Stimulated activated CD8-positive, alpha-beta memory T cell treated with anti-CD3 and anti-CD28 coated beads, Interleukin-4, amount 100 ng/mL, for 1 hour (primary cell): ENCODE measurements around the gene PIGZ.
A peak's percentile ranks its signal among the peaks of the same experiment; 100 is the strongest.

ENCODE experiments used
- DNase-seq, 2 donors: peaks; one replicate each; pipeline ENCODE4 v3.0.0-alpha.2; 2020; ENCODE audit warnings: low read depth in 2 of 2, low spot score in 1 of 2

The PIGZ gene

DNA sequence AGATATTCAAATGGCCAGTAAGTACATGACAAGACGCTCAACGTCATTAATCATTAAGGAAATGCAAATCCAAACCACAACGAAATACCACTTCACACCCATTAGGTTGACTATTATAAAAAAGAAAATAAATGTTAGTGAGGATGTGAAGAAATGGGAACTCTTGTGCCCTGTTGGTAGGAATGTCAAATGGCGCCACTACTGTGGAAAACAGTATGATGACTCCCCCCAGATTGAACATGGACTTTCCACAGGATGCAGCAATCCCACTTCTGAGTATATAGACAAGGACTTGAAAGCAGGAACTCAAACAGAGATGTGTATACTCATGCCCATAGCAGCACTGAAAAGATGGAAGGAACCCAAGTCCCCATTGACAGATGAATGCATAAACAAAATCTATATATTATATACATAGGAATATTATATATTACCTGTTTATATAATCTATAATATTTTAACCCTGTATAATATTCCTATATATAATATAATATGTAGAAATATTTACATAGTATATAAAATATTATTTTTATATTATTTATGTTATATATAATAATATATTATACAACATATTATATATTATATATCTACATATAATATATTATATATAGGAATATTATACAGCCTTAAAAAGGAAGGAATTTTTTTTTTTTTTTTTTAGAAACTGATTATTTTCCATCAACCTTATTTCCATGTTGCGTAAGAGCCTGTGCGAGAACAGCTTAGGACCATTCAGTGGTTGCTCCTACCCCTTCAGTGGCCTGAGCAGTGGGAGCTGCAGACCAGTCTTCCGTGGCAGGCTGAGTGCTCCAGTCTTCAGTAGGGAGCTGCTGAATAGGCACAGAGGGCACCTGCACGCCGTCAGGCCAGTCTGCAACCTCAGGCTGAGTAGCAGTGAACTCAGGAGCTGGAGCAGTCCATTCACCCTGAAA lies 17.6 kb upstream of the PIGZ start:
- DNase-seq, result no peak

DNA sequence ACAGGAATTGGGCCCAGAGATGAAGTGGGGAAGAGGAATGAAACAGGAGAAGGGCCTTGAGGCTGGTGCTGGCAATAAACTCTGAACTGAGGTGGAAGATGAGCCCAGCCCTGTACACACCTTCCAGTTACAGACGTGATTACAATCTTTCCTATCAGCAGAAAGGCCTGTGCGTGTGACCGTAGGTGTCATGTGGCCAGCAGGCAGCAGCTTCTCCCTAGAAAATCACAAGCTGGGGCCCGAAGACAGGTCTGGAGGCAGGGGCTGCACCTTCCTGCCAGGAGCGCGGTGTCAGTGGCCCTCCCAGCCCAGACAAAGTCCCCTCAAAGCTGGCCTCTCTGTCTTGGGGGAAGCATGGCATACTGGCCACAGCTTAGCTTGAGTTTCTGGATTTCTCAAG lies 16.7 kb upstream of the PIGZ start:
- no peak for DNase-seq

DNA sequence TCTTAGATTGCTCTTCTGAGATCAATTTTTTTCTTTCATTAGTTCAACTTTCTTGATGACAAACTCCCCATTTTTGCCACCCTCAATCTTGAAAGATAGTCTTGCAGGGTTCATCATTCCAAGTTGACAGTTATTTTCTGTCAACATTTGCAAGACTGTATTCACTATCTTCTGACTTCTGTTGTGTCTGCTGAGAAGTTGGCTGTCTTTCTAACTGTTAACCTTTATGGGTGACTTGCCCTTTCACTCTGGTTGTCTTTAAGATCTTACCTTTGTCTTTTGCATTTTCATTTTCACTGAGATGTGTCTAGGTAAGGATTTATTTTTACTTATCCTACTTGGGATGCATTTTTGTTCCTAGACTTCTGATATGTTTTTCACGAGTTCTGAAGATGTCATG lies 14.6 kb upstream of the PIGZ start:
- DNase-seq, result no peak

DNA sequence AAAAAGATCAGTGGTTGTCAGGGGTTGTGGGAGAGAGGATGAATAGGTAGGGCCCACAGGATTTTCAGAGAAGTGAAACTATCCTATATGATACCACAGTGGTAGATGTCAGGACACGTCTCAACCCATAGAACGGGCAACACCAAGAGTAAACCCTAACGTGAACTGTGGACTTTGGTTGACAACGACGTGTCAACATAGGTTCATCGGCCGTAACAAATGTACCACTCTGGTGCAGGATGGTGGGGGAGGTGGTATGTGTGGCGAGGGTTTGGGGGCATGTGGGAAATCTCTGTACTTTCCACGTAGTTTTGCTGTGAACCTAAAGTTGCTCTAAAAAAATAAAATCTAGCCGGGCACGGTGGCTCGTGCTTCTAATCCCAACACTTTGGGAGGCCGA lies 13.0 kb upstream of the PIGZ start:
- DNase-seq, result no peak

DNA sequence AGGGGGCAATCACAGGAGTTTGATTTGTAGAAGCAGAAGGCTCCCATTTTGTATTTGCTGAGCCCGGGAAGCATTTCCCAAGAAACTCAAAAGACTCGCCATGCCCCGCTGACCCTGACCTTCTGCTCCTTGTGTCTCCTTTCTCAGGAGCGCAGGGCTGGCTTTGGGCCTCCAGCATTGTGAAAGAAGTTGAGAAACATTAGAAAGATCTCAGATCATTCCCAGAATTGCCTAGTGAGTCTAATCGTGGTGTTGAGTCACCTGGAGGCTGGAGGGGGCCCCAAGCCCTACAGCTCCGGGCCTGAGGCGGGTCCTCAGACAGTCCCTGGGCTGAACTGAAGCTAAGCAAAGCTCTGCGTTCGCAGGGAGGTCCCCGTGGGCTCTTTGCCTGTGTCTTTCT lies 10.9 kb upstream of the PIGZ start:
- no peak for DNase-seq

DNA sequence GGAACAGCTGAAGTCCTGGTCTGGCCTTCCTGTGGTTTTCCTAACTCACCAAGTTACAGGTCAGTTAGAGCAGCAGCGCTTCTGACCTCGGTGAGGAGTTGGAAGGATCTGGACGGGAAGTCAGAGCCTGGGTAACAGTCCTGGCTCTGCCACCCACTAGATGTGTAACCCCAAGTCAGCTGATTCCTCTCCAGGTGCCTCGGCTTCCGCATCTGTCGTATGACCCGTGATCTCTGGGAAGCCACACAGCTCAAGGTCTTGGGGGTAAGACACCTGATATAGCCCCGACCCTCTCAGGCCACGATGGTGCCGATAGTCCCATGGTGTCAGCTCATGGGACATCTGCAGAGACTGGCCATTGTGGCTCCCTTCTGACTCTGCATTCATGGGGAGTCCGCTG lies 8.3 kb upstream of the PIGZ start:
- no peak for DNase-seq

DNA sequence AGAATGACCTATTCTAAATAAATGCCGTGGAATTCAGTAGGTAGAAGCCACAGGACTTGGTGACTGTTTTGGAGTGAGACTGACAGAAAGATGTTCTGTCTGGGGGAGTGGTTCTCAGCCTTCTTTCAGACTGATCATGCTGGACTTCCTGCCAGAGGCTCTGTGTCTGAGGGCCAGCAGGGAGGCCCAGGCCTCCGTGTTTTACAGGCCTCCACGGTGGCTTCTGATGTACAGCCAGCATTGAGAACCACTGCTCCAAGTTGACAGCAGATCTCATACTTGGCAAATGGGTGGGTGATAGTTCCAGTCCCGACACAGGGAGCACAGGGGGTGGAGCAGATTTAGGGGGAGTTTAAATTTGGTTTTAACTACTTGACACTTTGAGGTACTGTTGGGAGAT lies 6.7 kb upstream of the PIGZ start:
- no peak for DNase-seq

DNA sequence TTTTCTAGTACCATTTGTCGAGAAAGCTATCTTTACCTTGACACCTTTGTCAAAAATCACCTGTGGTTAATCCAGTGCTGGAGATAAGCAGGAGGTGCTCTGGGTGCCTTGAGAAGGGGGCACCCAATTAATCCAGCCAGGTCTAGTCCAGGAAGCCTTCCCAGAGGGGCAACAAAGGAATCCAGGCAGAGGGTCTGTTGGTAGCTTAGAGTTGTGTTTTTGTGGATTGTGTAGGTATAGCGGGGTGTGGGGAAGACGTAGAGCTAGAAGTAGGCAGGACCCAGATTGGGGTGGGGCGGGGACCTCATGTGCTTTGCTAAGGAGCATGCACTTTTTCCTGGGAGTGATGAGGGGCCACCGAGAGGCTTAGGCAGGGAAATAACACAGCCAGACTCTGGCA lies 6.0 kb upstream of the PIGZ start:
- no peak for DNase-seq

DNA sequence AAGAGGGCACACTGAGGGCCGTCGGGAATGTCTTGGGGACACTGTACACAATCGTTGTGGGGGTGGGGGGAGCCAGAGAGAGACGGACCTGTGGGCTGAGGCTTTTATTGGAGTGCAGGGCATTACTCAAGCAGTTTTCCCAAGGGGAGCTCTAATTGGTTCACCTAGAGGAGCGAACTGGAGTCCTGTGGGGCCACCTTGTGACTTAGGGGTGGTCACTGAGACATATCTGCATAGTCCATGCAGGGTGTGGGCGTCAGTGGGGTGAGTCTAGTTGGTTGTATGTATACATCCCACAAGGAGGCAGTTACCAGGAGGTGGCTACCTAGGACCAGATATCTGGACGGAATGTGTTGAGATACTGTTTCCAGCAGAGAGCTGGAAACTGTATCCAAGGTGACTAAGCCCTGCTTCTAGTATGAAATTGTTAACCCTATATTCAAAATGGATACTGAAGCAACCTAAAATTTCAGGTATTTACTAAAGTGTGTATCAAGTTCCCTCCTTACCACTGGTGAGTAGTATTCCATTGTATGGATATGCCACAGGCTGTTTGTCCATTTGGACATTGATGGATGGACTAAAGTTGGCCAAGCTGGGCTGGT lies 2.6 kb upstream of the PIGZ start:
- DNase-seq, result no peak

DNA sequence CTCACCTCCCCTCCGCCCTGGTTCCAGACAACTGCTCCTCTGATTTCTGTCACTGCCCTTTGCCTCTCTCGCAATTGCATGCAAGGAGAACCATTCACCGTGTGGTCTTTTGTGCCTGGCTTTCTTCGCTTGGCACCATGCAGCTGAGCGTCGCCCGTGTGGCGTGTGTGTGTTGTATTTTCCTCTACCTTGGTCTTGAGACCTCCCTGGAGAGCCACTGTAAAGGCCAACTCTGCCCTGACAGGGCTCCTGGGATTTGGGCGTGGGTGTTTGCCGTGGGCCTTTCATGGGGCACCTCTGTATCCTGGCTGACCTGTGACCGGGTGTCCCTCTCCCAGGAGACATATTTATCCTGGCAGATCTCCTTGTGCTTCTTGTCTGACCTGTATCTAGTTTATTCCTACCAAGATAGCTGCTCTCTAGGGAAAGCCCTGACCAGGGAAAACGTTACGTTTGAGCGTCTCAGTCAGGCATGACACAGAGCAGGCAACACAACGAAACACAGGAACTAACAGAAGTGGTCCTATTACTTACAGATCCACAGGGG lies 2.0 kb upstream of the PIGZ start:
- no peak for DNase-seq

DNA sequence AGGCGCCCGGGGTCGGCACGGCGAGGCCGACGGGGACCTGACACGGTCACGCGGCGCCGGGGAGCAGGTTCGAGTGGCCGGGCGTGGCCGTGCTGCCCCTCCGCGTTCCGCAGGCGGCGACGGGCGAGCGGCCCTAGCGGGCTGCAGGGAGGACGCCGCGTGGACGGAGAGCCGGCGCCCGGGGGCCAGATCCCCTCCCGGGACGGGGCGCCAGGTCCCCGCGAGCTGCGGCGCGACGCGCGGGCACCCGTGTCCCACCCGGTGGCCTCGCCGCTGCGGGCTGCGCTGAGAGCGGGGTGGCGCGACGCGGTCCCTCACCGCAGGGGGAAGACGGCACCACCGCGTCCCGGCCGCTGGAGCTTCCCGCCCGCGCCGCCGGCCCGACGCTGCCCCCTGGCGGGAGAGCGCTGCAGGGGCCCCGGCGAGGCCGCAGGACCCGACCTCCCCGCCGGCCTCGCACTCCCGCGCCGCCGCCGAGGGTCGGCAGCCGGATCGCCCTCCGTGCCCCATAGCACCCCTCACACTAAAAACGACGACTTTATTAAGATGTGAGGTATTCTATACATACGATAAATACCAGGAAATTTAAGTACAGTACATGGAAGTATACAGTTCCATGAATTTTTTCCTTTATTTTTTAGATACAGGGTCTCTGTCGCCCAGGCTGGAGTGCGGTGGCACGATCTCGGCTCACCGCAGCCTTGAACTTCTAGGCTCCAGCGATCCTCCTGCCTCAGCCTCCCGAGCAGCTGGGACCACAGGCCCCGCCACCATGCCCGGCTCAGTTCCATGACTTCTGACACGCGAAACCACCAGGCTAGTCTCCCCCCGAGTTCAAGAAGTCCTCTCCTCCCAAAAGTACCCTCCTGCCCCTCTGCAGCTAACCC lies 1.3 kb upstream of the PIGZ start:
- DNase-seq, result peak; percentile 10 to 33

DNA sequence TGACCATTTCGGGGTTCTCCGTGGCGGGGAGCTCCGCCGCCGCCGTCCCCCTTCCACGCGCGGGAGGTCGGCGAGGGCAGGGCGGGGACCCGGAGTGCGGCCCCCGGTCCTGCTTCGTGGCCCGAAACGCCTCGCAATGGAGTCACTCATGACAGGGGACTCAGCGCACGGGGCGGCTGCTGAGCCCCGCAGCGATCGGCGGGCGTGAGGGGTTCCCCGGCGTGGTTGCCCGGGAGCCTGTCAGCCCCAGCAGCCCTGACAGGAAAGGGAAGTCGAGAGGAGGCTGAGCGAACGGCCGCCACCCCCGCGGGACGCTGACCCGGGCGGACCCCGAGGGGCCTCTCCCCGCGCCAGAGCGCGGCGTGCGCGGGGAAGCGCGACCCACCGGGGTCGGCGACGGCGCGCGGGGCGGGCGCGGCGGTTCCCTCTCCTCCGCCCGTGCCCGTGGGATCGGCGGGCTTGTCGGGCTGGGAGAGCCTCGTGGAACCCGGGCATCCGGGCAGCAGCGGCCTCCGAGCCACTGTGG lies 564 bp upstream of the PIGZ start:
- peak in 1 of 2 donors; percentile 9 for DNase-seq

DNA sequence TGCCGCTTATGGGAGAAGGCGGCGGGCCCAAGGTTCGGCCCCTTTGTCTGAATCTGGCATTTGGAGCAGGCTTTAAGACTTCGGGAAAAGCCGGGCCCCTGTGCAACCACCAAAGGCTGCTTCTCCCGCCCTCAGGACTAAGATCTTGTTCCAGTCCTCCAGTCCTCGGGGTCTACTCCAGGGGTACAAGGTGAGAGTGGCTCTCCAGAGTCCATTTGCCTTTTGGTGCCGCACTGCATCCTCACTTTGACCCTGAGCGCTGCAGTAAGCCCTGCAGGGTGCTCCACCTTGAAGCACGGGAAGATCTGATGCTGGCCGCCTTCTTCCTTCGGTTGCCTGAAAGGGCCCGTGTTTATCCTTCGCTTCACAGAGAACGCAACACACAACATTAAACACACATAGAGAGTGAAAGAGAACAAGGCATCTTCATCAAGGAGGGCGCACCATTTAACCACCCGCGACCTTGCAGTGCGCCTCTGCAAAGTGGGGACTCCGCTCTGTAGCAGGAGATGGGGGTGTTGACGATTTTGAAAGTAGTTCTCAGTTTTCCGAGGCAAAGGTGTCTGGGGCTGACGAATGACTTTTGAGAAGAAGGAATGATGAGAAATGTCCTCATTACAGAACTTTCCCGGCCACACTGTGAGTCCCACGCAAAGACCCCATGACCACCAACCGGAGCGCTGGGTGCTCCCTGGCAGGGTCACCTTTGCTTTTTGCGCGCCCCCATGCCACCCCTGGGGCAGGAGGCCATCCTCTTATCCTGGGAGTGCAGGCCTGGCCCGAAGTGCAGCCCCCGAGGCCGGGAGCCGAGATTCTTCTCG lies 1.0 kb downstream of the PIGZ start:
- no peak for DNase-seq

DNA sequence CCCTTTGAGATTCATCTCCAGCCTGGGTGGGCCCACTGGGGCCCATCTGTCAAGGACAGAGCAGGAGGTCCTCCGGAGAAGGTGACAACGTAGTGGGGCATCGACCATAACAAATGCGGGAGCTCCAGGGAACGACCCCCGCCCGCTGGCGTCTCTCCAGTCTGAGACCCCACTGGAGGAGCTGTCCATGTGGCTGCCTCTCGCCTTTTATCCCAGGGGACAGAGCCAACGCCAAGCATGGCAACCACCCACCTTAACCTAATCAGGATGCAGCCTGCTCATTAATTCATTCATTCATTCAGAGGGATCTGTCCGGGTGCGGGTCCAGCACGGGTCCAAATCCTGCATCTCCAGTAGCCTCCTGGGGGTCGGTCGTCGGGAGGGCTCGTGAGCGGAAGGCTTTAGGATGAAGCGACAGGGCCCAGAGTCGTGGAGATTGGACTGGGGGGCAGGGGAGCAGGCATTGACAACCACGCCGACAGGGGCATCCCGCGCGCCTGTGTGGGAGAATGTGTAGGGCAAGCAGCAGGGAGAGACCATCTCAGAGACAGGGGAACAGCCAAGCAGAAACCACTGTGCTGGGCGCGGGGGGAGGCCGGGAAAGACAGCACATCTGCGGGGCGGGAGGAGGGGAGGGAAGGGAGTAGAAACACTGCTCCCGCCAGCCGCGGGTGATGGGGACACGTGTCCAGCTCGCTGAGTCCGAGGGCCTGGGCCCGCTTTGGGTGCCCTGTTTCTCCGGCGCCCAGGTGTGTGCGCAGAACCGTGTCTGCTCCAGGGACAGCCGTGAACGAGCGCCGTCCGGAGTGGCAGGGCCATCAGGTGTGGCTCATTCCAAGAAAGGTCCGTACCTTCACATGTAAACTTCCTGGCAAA lies 1.9 kb downstream of the PIGZ start:
- no peak for DNase-seq

DNA sequence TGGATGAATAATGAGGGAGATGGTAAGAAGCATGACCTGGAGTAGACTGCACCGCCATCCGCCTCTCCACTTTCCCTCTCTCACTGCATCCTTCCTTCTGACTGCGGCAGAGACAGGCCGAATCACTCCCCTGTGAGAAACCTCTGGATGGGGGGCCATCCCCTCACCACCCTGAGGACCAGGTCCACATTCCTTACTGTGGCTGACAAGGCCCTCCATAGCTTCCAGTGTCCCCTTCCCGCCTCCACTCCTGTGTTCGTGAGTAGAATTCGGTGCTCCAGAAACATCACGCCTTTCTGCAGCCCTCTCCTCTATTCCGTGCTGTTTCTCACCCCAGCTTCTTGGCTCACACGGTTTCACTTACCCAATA lies 2.8 kb downstream of the PIGZ start:
- DNase-seq, result no peak

DNA sequence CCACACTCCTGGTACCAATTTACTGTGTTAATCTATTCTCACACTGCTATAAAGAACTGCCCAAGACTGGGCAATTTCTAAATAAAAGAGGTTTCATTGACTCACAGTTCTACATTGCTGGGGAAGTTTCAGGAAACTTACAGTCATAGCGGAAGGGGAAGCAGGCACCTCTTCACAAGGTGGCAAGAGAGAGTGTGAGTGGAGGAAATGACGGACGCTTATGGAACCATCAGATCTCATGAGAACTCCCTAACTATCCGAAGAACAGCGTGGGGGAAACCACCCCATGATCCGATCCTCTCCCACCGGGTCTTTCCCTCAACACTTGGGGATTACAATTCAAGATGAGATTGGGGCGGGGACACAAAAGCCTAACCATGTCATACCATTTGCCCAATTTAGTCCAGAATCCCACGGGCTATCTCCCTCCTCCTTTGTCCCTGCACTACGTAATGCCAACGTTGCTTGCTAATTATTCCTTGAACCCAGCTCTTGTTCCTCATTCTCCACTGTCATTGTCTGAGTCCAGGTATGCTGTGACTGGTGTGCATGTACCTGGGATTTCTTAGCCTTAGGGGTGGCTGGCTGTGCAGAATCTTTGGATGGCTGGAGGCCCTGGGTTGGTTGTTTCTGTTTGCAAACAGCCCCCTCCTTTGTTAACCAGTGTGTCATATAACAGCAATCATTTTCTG lies 3.4 kb downstream of the PIGZ start:
- DNase-seq, result no peak

DNA sequence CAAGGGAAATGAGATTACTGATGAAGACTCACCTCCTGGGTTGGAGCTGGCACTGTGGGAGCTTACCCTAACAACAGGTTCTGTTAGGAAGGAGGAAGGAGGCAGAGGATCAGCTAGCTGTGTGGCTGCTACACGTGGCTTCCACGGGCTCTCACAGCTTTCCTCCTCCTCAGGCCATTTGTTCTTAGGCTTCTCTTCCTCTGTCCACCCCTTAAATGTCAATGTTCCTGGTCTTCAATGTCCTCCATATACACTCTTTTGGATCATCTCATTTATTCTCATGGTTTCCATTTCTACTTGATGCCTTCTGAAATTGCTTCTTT lies 5.0 kb downstream of the PIGZ start:
- no peak for DNase-seq

DNA sequence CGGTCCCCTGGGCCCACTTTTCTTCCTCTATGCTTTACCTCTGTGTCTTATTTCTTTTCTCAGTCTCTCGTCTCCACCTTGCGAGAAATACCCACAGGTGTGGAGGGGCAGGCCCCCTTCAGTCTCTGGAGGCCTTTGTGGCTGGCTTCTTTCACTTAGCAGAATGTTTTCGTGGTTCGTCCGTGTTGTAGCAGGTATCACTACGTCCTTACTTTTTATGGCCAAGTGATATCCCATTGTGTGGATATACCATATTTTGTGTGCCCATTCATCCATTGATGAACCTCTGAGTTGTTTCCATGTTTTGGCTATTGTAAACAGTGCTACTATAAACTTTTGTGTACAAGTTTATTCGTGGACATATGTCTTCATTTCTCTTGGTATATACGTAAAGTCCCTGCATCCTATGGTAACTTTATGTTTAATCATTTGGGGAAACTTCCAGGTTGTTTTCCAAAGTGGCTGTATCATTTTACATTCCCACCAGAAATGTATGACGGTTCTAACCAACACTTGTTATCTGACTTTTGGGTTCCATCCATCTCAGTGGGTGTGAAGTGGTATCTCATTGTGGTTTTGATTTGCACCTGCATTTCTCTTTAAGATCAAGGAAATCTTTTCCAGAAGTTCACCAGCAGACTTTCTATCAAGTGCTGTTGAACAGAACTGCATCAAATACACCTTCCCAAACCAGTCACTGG lies 5.6 kb downstream of the PIGZ start:
- no peak for DNase-seq
